ENCODE data around the gene CTXN1.
A peak's percentile ranks its signal among the peaks of the same experiment; 100 is the strongest.

The CTXN1 gene

DNA sequence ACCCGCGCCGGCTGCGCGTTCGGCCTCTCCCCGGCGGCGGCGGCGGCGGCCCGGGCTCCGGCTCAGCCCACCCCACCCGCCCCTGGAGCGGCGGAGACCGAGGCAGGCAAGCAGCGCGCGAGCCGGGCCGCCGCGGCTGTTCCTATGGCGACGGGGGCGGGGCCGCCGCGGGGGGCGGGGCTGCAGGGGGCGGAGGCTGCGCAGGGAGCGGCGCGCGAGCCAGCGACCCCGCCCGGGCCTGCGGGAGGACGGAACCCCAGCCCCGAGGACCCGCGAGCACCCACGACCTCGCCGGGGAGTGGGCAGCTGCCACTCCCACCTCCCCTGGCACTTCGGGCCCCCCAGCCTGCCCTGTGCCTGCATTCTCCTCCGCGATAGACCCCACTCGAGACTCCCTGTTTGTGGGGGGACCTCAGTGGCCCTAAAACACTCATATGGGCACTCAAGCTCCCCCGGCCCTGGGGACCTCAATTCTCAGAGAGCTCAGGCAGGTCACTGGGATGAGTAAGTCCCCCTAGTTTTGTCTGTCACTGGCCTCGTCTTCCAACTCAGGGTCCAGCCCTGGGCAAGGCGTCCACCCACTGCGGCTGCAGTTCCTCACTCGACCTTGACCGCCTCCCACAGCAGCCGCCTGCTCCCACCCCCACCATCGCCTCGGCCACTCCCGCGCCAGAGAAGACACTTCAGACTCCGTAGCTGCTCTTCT is at the start of gene CTXN1:
CTXN1 (minus strand) TSS at position 115 of the 706 bp plus-strand sequence. CDS start 597 bp downstream, outside the sequence.
- peak within 1 kb of the TSS; percentile 92 for H3K27ac Mint-ChIP-seq
- no peaks in the 10 kb centered on the region for H3K9me3 Mint-ChIP-seq
- peaks cover 31 to 47% of the 10 kb centered on the region in 2 donors for H3K36me3 Mint-ChIP-seq
- peaks cover 24 to 43% of the 10 kb centered on the region in 2 donors for H3K4me1 Mint-ChIP-seq
- peak; percentile 52 to 63 for ATAC-seq (replicated peaks)
- peak within 1 kb of the TSS; percentile 83 to 84 for H3K4me3 Mint-ChIP-seq
- DNase-seq: no peak
- H3K27me3 Mint-ChIP-seq: peaks cover 0 to 8% of the 10 kb centered on the region in 2 donors

GRCh38 chr19:7975037-7975436 is 49.1 kb upstream of the CTXN1 start:
- no peaks in the 10 kb centered on the region for H3K9me3 Mint-ChIP-seq
- H3K27me3 Mint-ChIP-seq: no peaks in the 10 kb centered on the region
- no peak overlapping the region for H3K4me3 Mint-ChIP-seq
- peaks cover 23 to 24% of the 10 kb centered on the region in 2 donors for H3K36me3 Mint-ChIP-seq
- ATAC-seq (replicated peaks) (no peak), DNase-seq (no peak)
- no peak overlapping the region for H3K27ac Mint-ChIP-seq
- H3K4me1 Mint-ChIP-seq: no peaks in the 10 kb centered on the region

DNA sequence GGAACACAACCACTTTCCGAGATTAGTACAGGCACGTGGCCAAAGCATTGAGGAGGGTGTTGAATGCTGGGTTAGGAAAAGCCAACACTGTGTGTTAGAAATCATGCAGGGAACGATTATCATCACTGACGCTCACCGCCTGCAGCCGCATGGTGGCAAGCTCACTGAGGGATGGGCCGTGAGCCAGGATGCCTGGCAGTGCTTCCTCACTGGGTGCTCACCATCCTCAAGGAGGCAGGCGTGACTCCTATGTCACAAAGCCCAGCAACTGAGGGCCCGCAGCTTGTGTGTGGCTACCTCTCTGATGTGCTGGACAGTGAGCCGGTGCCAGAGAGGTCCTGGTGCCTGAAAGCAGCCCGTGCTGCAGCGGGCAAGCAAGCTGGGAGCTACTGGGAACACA is 47.9 kb upstream of the CTXN1 start:
- Mint-ChIP-seq H3K4me1 (no peaks in the 10 kb centered on the region), H3K27me3 (no peaks in the 10 kb centered on the region), H3K9me3 (no peaks in the 10 kb centered on the region), H3K4me3 (no peak overlapping the region), H3K36me3 (peaks cover 19 to 28% of the 10 kb centered on the region in 2 donors), H3K27ac (no peak overlapping the region)
- DNase-seq: no peak
- ATAC-seq (replicated peaks): no peak

- Mint-ChIP-seq H3K27ac (no peak overlapping the region), H3K9me3 (no peaks in the 10 kb centered on the region), H3K4me3 (no peak overlapping the region), H3K4me1 (no peaks in the 10 kb centered on the region), H3K36me3 (peaks cover 35 to 40% of the 10 kb centered on the region in 2 donors), H3K27me3 (no peaks in the 10 kb centered on the region)
- ATAC-seq (replicated peaks): no peak
- no peak for DNase-seq
These were observed 45.9 kb upstream of the CTXN1 start for GRCh38 chr19:7971553-7972520.

GRCh38 chr19:7970716-7971448 is 44.9 kb upstream of the CTXN1 start:
- no peaks in the 10 kb centered on the region for H3K4me1 Mint-ChIP-seq
- peak overlapping the region; percentile 65 for H3K27ac Mint-ChIP-seq
- peak; percentile 11 for DNase-seq
- H3K9me3 Mint-ChIP-seq: no peaks in the 10 kb centered on the region
- ATAC-seq (replicated peaks): peak in 1 of 2 donors; percentile 45
- no peaks in the 10 kb centered on the region for H3K27me3 Mint-ChIP-seq
- H3K4me3 Mint-ChIP-seq: no peak overlapping the region
- H3K36me3 Mint-ChIP-seq: peaks cover 42 to 46% of the 10 kb centered on the region in 2 donors

- no peaks in the 10 kb centered on the region for H3K9me3 Mint-ChIP-seq
- no peak overlapping the region for H3K4me3 Mint-ChIP-seq
- H3K4me1 Mint-ChIP-seq: no peaks in the 10 kb centered on the region
- DNase-seq: no peak
- peaks cover 47 to 48% of the 10 kb centered on the region in 2 donors for H3K36me3 Mint-ChIP-seq
- ATAC-seq (replicated peaks): no peak
- H3K27me3 Mint-ChIP-seq: no peaks in the 10 kb centered on the region
- H3K27ac Mint-ChIP-seq: no peak overlapping the region
These were observed 43.6 kb upstream of the CTXN1 start for GRCh38 chr19:7969555-7969939.

- Mint-ChIP-seq H3K4me3 (no peak overlapping the region), H3K36me3 (peaks cover 44 to 45% of the 10 kb centered on the region in 2 donors), H3K27ac (no peak overlapping the region), H3K27me3 (no peaks in the 10 kb centered on the region), H3K9me3 (no peaks in the 10 kb centered on the region), H3K4me1 (no peaks in the 10 kb centered on the region)
- ATAC-seq (replicated peaks) (no peak), DNase-seq (no peak)
These were observed 43.0 kb upstream of the CTXN1 start for GRCh38 chr19:7968796-7969554.

DNA sequence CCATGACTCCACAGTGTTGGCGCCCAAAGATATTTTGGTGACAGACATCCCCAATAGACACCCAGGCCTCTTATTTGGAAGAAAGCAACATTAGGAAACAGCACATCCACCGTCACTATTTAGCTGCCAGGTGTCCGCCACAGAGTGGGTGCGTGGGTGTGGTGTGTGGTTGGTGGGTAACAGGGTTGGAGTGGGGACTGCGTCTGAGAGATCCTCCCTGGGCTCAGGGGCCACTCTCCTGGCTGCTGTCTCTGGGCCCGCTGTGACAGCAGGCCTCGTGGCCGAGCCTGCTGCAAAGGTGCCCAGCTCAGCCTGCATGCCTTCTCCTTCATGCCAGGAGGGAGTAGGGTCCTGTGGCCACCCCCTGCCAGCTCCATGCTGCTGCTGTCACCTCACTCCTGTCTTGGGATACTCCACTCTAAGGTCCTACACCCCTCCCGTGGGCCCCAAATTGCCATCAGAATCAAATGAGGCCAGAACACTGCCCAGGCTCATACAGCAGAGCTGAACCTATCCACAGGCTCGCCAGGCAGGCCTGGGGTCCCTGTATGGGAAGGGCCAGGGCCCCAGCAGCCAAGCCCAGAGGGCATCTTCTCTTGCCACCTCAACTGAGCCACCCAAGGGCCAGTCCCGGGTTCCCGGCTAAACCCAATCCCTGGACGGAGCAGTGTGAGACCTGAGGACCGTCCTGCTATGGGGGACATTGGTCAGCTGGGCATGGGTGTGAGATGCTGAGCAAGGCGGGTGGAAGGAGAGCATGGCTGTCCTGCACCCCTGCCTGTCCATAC is 42.3 kb upstream of the CTXN1 start:
- ATAC-seq (replicated peaks): no peak
- Mint-ChIP-seq H3K4me1 (no peaks in the 10 kb centered on the region), H3K36me3 (peaks cover 36 to 38% of the 10 kb centered on the region in 2 donors), H3K27ac (no peak overlapping the region), H3K4me3 (no peak overlapping the region), H3K27me3 (no peaks in the 10 kb centered on the region), H3K9me3 (no peaks in the 10 kb centered on the region)
- no peak for DNase-seq

DNA sequence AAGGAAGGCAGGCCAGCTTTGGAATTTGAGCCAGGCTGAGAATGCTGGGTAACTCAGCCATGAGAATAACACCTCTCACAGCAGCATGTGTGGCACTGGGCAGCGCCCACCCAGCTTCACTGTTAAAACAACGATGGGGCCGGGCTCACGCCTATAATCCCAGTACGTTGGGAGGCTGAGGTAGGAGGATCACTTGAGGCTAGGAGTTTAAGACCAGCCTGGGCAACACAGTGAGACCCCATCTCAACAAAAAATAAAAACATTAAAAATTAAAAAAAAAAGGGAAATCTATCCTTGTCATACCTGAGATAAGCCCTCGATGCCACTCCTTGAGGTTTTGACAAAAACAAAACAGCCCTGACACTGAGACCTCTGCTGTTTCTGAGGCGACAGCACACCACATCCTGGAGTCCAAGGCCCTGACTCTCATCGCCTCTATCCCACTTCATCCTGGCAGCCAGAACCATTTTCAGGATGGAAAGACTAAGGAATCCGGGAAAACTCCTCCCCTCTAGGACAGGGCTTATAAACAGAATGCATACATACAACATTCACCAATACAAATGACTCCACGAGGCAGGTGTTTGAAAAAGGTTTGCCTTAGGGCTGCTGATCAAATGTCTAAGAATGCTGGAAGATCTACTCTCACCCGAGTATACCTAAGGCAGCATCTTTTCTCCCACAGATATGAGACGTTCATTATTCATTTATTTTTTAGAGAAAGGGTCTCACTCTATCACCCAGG is 40.2 kb upstream of the CTXN1 start:
- no peak for ATAC-seq (replicated peaks)
- H3K27me3 Mint-ChIP-seq: no peaks in the 10 kb centered on the region
- H3K9me3 Mint-ChIP-seq: no peaks in the 10 kb centered on the region
- no peak for DNase-seq
- peak overlapping the region; percentile 76 for H3K27ac Mint-ChIP-seq
- H3K4me1 Mint-ChIP-seq: no peaks in the 10 kb centered on the region
- H3K4me3 Mint-ChIP-seq: no peak overlapping the region
- peaks cover 37 to 48% of the 10 kb centered on the region in 2 donors for H3K36me3 Mint-ChIP-seq

GRCh38 chr19:7965259-7965841 is 39.4 kb upstream of the CTXN1 start:
- Mint-ChIP-seq H3K27me3 (no peaks in the 10 kb centered on the region), H3K4me1 (no peaks in the 10 kb centered on the region), H3K36me3 (peaks cover 32 to 49% of the 10 kb centered on the region in 2 donors), H3K27ac (no peak overlapping the region), H3K4me3 (no peak overlapping the region), H3K9me3 (no peaks in the 10 kb centered on the region)
- ATAC-seq (replicated peaks): no peak
- no peak for DNase-seq

GRCh38 chr19:7963566-7963965 is 37.6 kb upstream of the CTXN1 start:
- no peak for DNase-seq
- peaks cover 26 to 43% of the 10 kb centered on the region in 2 donors for H3K36me3 Mint-ChIP-seq

DNA sequence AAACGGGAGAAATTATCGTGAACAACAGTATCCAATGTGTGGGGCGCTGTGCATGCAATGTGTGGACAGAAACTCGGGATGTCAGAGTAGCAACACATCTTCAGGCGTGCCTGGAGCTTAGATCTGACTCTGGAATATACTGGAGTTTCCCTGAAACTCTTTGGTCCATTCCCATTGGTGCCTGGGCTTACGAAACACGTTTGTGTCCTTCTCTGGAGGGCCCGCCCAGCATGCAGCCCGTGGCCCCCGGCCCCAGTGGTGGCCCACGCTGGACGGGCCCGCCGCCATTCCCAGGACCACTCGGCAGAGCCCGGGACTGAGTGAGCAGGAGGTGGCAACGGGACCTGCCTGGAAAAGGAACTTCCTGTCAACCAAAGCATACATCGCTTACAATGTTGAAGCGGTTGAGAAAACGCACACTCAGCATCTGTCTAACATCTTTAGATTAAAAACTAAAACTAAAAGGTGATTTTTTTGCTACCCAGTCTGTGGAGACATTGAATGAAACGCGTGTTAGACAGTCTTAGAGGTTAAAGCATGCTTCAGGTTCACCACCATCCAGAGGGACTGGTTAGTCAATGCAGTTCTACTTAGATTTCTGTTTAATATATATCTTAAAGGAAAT is 36.8 kb upstream of the CTXN1 start:
- Mint-ChIP-seq H3K9me3 (no peaks in the 10 kb centered on the region), H3K27me3 (no peaks in the 10 kb centered on the region), H3K4me3 (no peak overlapping the region), H3K4me1 (no peaks in the 10 kb centered on the region), H3K27ac (no peak overlapping the region), H3K36me3 (peaks cover 28 to 45% of the 10 kb centered on the region in 2 donors)
- DNase-seq (no peak), ATAC-seq (replicated peaks) (no peak)

More at GRCh38 chr19:7963566-7963965, 37.6 kb upstream of the CTXN1 start:
- H3K4me1 Mint-ChIP-seq: no peaks in the 10 kb centered on the region
- no peak overlapping the region for H3K27ac Mint-ChIP-seq
- no peak for ATAC-seq (replicated peaks)
- H3K27me3 Mint-ChIP-seq: no peaks in the 10 kb centered on the region
- H3K4me3 Mint-ChIP-seq: no peak overlapping the region
- no peaks in the 10 kb centered on the region for H3K9me3 Mint-ChIP-seq

Measured in stimulated activated naive B cell treated with anti-CD40 and anti-IgM and Interleukin-4, amounts not matched to agents 10 μg/mL and 1 μg/mL and 100 μg/mL, for 72 hours (primary cell).